Parathyroid adenoma (tissue), 2 donors: Measurements from ENCODE around the gene CD300C.

ENCODE experiments used
- H2AFZ ChIP-seq: fragments of 300-600 bp; sonication (generic); one replicate; pipeline ENCODE4 v1.7.0; 2017; ENCODE audit warnings: antibody characterized with exemption, mild to moderate bottlenecking
- H3K27ac ChIP-seq: fragments of 300-600 bp; sonication (generic); one replicate; pipeline ENCODE4 v1.7.0; 2017
- H3K27me3 ChIP-seq: fragments of 300-600 bp; sonication (generic); one replicate; pipeline ENCODE4 v1.7.0; 2017; ENCODE audit warnings: low read length; ENCODE audit not compliant: control insufficient read depth, insufficient read depth
- H3K36me3 ChIP-seq: fragments of 300-600 bp; sonication (generic); one replicate; pipeline ENCODE4 v1.7.0; 2017; ENCODE audit warnings: low read length; ENCODE audit not compliant: control insufficient read depth, insufficient read depth
- H3K4me1 ChIP-seq: fragments of 300-600 bp; sonication (generic); one replicate; pipeline ENCODE4 v1.7.0; 2017; ENCODE audit warnings: control low read depth
- H3K4me2 ChIP-seq: fragments of 300-600 bp; sonication (generic); one replicate; pipeline ENCODE4 v1.7.0; 2017; ENCODE audit warnings: low read length
- H3K4me3 ChIP-seq: fragments of 300-600 bp; sonication (generic); one replicate; pipeline ENCODE4 v1.7.0; 2017; ENCODE audit warnings: low read depth, low read length
- H3K79me2 ChIP-seq: fragments of 300-600 bp; sonication (generic); one replicate; pipeline ENCODE4 v1.7.0; 2017; ENCODE audit warnings: control low read depth
- H3K9ac ChIP-seq: fragments of 300-600 bp; sonication (generic); one replicate; pipeline ENCODE4 v1.7.0; 2017; ENCODE audit warnings: mild to moderate bottlenecking
- H3K9me3 ChIP-seq: fragments of 300-600 bp; sonication (generic); one replicate; pipeline ENCODE4 v1.7.0; 2017; ENCODE audit warnings: low read length; ENCODE audit not compliant: control insufficient read depth
- TF ChIP-seq, protein P1 (sequence below): fragments of 300-600 bp; sonication (generic); IDR thresholded peaks from one replicate; pipeline ENCODE4 v1.7.0; 2017; ENCODE audit warnings: antibody characterized with exemption, mild to moderate bottlenecking
- donor health status: primary hyperparathyroidism.

Gene CD300C

DNA sequence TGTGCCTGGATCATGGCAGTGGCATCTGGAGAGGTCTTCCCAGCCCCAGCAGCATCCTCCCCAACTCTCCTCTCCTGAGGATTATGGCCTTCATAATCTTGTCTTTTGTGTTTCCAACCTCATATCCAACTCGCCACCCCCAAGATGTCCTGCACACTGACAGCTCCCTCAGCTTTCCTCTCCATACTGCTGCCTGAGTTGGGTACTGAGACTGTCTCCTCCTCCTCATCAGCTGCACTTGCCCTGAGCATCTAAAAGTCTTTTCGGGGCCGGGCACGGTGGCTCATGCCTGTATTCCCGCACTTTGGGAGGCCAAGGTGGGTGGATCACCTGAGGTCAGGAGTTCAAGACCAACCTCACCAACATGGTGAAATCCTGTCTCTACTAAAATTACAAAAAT is 16.7 kb downstream of the CD300C start:
- no peaks in the 10 kb centered on the region for H3K9me3 ChIP-seq
- H3K27me3 ChIP-seq, result no peaks in the 10 kb centered on the region
- no peak overlapping the region for H3K4me2 ChIP-seq
- H3K27ac ChIP-seq, result no peak overlapping the region
- H3K4me1 ChIP-seq, result no peaks in the 10 kb centered on the region
- no peaks in the 10 kb centered on the region for H3K36me3 ChIP-seq
- no peak overlapping the region for H3K9ac ChIP-seq
- H3K79me2 ChIP-seq, result no peaks in the 10 kb centered on the region
- no peak overlapping the region for H3K4me3 ChIP-seq
- H2AFZ ChIP-seq, result no peak overlapping the region
- TF ChIP-seq, protein P1, sequence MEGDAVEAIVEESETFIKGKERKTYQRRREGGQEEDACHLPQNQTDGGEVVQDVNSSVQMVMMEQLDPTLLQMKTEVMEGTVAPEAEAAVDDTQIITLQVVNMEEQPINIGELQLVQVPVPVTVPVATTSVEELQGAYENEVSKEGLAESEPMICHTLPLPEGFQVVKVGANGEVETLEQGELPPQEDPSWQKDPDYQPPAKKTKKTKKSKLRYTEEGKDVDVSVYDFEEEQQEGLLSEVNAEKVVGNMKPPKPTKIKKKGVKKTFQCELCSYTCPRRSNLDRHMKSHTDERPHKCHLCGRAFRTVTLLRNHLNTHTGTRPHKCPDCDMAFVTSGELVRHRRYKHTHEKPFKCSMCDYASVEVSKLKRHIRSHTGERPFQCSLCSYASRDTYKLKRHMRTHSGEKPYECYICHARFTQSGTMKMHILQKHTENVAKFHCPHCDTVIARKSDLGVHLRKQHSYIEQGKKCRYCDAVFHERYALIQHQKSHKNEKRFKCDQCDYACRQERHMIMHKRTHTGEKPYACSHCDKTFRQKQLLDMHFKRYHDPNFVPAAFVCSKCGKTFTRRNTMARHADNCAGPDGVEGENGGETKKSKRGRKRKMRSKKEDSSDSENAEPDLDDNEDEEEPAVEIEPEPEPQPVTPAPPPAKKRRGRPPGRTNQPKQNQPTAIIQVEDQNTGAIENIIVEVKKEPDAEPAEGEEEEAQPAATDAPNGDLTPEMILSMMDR, result no peak

DNA sequence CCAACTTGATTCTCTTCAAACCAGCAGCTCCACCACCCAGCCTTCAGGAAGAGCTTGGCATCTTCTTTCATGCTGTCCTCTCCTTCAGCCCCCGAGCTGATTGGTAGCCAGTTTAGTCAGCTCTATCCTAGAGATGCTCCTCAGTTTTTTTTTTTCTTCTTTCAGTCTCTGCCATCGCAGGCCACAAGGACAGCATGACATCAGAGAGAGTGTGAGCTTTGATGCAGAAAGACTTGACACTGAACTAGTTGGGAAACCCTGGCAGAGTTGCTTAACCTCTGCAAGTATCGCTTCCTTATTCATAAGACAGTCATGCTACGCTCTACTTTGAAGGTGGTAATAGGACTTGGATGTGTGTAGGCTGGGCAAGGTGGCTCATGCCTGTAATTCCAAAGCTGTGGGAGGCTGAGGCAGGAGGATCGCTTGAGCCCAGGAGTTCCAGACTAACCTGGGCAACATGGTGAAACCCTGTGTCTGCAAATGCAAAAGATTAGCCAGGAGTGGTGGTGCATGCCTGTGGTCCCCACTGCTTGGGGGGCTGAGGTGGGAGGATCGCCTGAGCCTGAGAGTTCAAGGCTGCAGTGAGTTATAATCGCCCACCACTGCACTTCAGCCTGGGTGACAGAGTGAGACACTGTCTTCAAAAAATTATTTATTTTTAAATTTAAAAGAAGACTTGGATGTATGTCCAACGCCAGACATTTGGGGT is 17.3 kb downstream of the CD300C start:
- Histone ChIP-seq H3K4me3 (no peak overlapping the region), H3K27ac (no peak overlapping the region)
- TF ChIP-seq, protein P1, result no peak

GRCh38 chr17:74527756-74528155 is 18.2 kb downstream of the CD300C start:
- H3K79me2 ChIP-seq, result no peaks in the 10 kb centered on the region
- no peaks in the 10 kb centered on the region for H3K27me3 ChIP-seq
- H3K4me1 ChIP-seq, result no peaks in the 10 kb centered on the region
- no peak overlapping the region for H3K4me3 ChIP-seq
- no peaks in the 10 kb centered on the region for H3K36me3 ChIP-seq
- no peak overlapping the region for H2AFZ ChIP-seq
- H3K27ac ChIP-seq, result no peak overlapping the region
- H3K4me2 ChIP-seq, result no peak overlapping the region
- no peak overlapping the region for H3K9ac ChIP-seq
- TF ChIP-seq, protein P1, result no peak
- H3K9me3 ChIP-seq, result no peaks in the 10 kb centered on the region

More for the DNA sequence above, 17.3 kb downstream of the CD300C start:
- H3K79me2 ChIP-seq, result no peaks in the 10 kb centered on the region
- no peak overlapping the region for H3K9ac ChIP-seq
- H2AFZ ChIP-seq, result no peak overlapping the region
- no peaks in the 10 kb centered on the region for H3K4me1 ChIP-seq
- no peaks in the 10 kb centered on the region for H3K36me3 ChIP-seq
- no peak overlapping the region for H3K4me2 ChIP-seq
- H3K9me3 ChIP-seq, result no peaks in the 10 kb centered on the region
- H3K27me3 ChIP-seq, result no peaks in the 10 kb centered on the region

DNA sequence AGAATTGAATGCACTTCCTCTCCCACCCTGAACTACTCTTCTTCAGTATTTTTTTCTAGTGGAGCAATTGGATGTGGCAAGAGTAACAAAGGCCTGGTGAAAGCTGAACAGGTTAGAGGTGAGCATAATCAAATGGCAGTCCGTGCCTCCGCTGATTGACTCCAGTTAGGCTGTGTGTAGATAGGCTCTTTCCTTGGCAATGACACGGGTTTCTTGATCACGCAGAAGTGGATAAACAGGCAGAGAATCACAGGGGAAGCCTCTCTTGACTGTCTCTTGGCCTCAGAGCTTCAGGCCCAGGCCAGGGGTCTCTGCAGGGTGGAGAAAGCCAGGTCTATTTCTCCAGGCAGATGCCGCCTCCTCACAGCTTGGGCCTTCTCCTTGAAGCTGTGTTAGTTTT is 18.8 kb downstream of the CD300C start:
- TF ChIP-seq, protein P1, result no peak
- no peaks in the 10 kb centered on the region for H3K9me3 ChIP-seq
- H3K9ac ChIP-seq, result no peak overlapping the region
- H3K27me3 ChIP-seq, result no peaks in the 10 kb centered on the region
- H3K4me1 ChIP-seq, result no peaks in the 10 kb centered on the region
- H3K4me2 ChIP-seq, result no peak overlapping the region
- H3K27ac ChIP-seq, result no peak overlapping the region
- H3K79me2 ChIP-seq, result no peaks in the 10 kb centered on the region
- H3K36me3 ChIP-seq, result no peaks in the 10 kb centered on the region
- H3K4me3 ChIP-seq, result no peak overlapping the region
- H2AFZ ChIP-seq, result no peak overlapping the region

DNA sequence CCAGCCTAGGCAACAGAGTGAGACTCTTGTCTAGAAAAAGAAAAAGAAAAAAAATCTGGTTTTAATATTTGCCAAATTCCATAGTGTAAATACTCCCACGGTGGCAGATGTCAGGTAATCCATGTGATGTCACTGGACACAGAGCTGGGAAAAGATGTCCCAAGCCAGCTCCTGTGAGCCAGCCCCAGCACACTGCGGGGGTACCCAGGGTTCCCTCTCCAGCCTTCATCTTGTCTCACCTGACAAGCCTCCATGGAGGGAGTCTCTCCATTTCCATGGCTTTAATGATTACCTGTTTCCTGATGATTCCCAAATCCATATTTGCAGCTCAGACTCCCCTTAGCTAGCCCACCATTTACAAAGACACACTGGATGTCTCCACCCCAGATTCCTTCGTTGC is 19.2 kb downstream of the CD300C start:
- Histone ChIP-seq H3K36me3 (no peaks in the 10 kb centered on the region), H3K9ac (no peak overlapping the region), H3K4me1 (no peaks in the 10 kb centered on the region)

More for the DNA sequence above, 19.2 kb downstream of the CD300C start:
- H3K27ac ChIP-seq, result no peak overlapping the region
- H3K9me3 ChIP-seq, result no peaks in the 10 kb centered on the region
- TF ChIP-seq, protein P1, result no peak
- no peak overlapping the region for H2AFZ ChIP-seq
- H3K4me3 ChIP-seq, result no peak overlapping the region
- H3K4me2 ChIP-seq, result no peak overlapping the region
- no peaks in the 10 kb centered on the region for H3K27me3 ChIP-seq
- no peaks in the 10 kb centered on the region for H3K79me2 ChIP-seq
